H7 (cell line): Measurements from ENCODE around the gene ADCY5. TPM values are rescaled to one million over a fixed set of nuclear protein-coding genes. Genes with fewer than 3 reads are reported as not detected.
"Not testable (repeated sequence)": the region's sequence is repeated elsewhere in the genome, so short reads cannot be mapped to it uniquely, and the experiment has no call there.

Experiments
- DNase-seq: peaks from one replicate; pipeline ENCODE4 v3.0.0; 2012
- H3K27me3 ChIP-seq: 2 replicates; pipeline ENCODE4 v1.6.0; 2011; ENCODE audit warnings: mild to moderate bottlenecking, low read length; ENCODE audit not compliant: control insufficient read depth, insufficient read depth
- H3K36me3 ChIP-seq: replicated peaks from 2 replicates; pipeline ENCODE4 v1.5.1; 2011; ENCODE audit warnings: low read length; ENCODE audit not compliant: control insufficient read depth, insufficient read depth
- H3K4me3 ChIP-seq: 2 replicates; pipeline ENCODE4 v1.5.1; 2011; ENCODE audit warnings: low read depth, mild to moderate bottlenecking, control low read depth, low read length, moderate library complexity; ENCODE audit not compliant: insufficient read depth
- total RNA-seq: library from RNA; depleted of rRNA; stranded (reverse); fragments of >200 nt; shearing (Covaris generic); gene quantifications from 2 replicates; pipeline ENCODE4 v1.2.3, GENCODE V29; 2014; rRNA removed

ADCY5 gene
- 2.4 and 5.1 TPM in 2 replicates for total RNA-seq

GRCh38 chr3:123448536-123449101 is at the start of gene ADCY5:
Gene ADCY5, minus strand, starts transcription at chr3:123449090. Its CDS starts 545 bp downstream, at chr3:123448545.
- Histone ChIP-seq H3K27me3 (peaks cover 52% of the 10 kb centered on the region), H3K4me3 (peak within 1 kb of the TSS; percentile 59), H3K36me3 (no peaks in the 10 kb centered on the region)
- DNase-seq = peak; percentile 88

GRCh38 chr3:123493912-123494311 is 45.0 kb upstream of the ADCY5 start:
- no peak for DNase-seq
- Histone ChIP-seq H3K4me3 (no peak overlapping the region), H3K36me3 (peaks cover 2% of the 10 kb centered on the region), H3K27me3 (no peaks in the 10 kb centered on the region)

DNA sequence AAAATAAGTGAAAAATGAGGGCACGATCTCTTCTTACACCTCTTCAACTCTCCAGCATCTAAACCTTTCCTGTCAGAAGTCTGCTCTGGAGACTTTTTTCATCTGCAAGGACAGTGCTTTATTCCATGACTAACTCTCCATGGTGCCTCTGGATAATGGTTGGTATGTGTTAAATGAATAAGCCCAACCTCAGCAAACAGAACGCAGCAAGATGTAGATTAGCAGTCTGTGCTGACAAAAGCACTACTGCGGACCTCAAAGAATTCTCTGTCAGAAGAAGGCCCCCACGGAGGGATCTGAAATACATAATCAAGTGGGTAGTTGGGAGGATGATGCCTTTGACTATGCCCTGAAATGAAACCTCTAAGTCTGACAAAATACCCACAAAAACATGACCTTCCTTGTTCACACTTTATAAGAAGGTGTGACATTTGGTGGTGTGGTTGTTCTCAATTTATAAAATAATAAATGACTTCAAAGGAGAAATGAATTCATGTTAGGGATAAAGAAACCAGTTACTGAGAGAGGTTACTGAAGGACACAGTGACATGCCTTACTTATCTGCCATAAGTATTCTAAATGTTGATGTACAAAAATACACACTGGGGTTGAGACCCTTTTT is 43.2 kb upstream of the ADCY5 start:
- DNase-seq = no peak
- no peaks in the 10 kb centered on the region for H3K36me3 ChIP-seq

GRCh38 chr3:123489400-123490004 is 40.6 kb upstream of the ADCY5 start:
- peak; percentile 87 for DNase-seq
- Histone ChIP-seq H3K36me3 (no peaks in the 10 kb centered on the region), H3K27me3 (no peaks in the 10 kb centered on the region), H3K4me3 (no peak overlapping the region)

More for the DNA sequence above, 43.2 kb upstream of the ADCY5 start:
- Histone ChIP-seq H3K27me3 (no peaks in the 10 kb centered on the region), H3K4me3 (no peak overlapping the region)

GRCh38 chr3:123488645-123489347 is 39.9 kb upstream of the ADCY5 start:
- Histone ChIP-seq H3K4me3 (no peak overlapping the region), H3K36me3 (no peaks in the 10 kb centered on the region), H3K27me3 (no peaks in the 10 kb centered on the region)
- DNase-seq = no peak

GRCh38 chr3:123487063-123487462 is 38.2 kb upstream of the ADCY5 start:
- not testable (repeated sequence) for H3K4me3 ChIP-seq, H3K36me3 ChIP-seq, H3K27me3 ChIP-seq, DNase-seq

DNA sequence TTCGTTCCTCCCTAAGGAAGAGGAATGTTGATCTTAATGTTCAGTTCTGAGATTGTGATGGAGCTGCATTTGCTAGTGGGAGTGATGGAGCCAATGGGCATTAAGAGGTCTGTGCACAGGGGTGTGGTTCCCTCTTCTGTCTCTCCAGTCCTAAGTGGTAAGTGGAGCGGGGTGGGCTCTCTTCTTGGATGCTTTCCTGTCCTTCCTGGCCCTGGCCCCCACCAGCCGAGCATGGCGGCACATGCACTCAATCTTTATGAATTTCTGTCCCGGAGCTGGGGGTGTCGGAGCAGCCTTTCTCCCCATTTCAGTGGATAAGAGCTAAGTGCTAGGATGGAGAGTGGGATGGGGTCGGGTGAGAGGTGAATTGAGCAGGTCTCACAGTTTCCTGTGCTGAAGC is 37.6 kb upstream of the ADCY5 start:
- Histone ChIP-seq H3K4me3 (no peak overlapping the region), H3K27me3 (no peaks in the 10 kb centered on the region), H3K36me3 (no peaks in the 10 kb centered on the region)
- no peak for DNase-seq

GRCh38 chr3:123485551-123485950 is 36.7 kb upstream of the ADCY5 start:
- H3K4me3 ChIP-seq = no peak overlapping the region
- DNase-seq = no peak
- no peaks in the 10 kb centered on the region for H3K36me3 ChIP-seq
- H3K27me3 ChIP-seq = no peaks in the 10 kb centered on the region

DNA sequence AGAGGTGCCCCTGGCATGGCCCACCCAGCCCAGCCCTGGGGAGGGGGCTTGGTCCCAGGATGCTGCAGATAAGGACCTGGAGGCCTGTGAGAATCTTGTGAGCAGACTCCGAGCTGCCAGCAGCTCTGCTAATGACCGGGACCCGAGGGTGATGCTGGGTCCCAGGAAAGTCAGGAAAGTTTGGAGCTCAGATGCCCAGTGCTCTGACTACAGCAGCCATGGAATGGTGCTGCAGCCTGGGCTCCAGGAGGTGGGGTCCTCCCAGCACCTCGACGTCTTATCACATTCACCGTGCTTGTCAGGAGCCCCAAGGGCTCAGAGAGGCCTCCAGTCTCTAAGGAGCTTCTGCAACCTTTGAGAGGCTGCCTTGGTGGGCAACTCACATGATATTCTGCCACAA is 34.3 kb upstream of the ADCY5 start:
- no peaks in the 10 kb centered on the region; the same call in 1 of the 2 replicates for H3K27me3 ChIP-seq
- H3K4me3 ChIP-seq = no peak overlapping the region
- no peaks in the 10 kb centered on the region for H3K36me3 ChIP-seq
- no peak for DNase-seq

GRCh38 chr3:123481722-123482457 is 33.0 kb upstream of the ADCY5 start:
- no peak overlapping the region for H3K4me3 ChIP-seq
- no peaks in the 10 kb centered on the region; the same call in 1 of the 2 replicates for H3K27me3 ChIP-seq
- H3K36me3 ChIP-seq = no peaks in the 10 kb centered on the region
- no peak for DNase-seq

DNA sequence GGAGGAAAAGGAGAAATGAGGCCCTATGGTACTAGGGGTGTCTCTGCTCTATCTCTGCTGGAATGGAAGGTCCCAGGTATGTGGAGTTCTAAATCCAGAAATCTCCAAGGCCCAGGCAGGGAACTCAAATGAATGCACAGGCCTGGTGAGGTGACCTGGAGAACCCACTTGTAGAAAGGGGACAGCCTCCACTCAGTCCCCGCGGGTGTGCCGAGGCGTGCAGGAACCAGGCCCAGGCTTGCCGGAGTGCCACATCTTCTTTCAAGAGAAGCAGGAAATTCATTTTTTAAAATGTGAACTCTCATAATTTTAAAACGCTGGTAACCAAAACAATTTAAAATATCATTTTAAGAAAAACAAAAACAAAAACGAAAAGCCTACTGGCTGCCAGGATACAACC is 32.2 kb upstream of the ADCY5 start:
- no peak for DNase-seq
- no peaks in the 10 kb centered on the region for H3K36me3 ChIP-seq
- no peak overlapping the region for H3K4me3 ChIP-seq
- H3K27me3 ChIP-seq = no peaks in the 10 kb centered on the region; the same call in 1 of the 2 replicates

- Histone ChIP-seq H3K4me3 (no peak overlapping the region), H3K27me3 (no peaks in the 10 kb centered on the region; the same call in 1 of the 2 replicates), H3K36me3 (no peaks in the 10 kb centered on the region)
- DNase-seq = no peak
These were observed 31.5 kb upstream of the ADCY5 start for GRCh38 chr3:123480428-123480827.

DNA sequence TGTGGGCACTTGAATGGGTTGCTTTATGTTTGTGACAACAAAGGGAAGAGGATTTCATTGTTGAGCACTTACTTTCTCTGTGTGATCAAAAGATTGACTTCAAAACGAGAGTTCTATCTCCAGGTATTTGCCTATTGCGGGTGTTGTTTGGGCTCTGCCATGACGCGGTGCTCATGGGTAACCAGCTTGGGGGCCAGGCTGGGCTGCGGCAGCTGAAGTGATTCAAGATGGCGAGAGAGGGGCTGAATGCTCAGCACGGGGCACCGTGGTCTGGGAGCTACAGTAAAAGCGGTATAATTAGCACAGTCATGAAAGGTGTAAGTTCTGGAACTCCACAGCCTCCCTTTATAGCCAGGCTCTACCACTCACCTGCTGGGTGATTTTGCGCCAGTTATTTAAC is 31.0 kb upstream of the ADCY5 start:
- DNase-seq = no peak
- Histone ChIP-seq H3K4me3 (no peak overlapping the region), H3K27me3 (no peaks in the 10 kb centered on the region; the same call in 1 of the 2 replicates), H3K36me3 (no peaks in the 10 kb centered on the region)

GRCh38 chr3:123478314-123478713 is 29.4 kb upstream of the ADCY5 start:
- no peak for DNase-seq
- H3K27me3 ChIP-seq = no peaks in the 10 kb centered on the region; the same call in 1 of the 2 replicates
- no peak overlapping the region for H3K4me3 ChIP-seq
- H3K36me3 ChIP-seq = no peaks in the 10 kb centered on the region
